Measurements from ENCODE around the gene PLA2G15. TPM values are rescaled to one million over a fixed set of nuclear protein-coding genes. Genes with fewer than 3 reads are reported as not detected.
A peak's percentile ranks its signal among the peaks of the same experiment; 100 is the strongest.

PLA2G15 gene
- total RNA-seq, 1 donor from 2014 or later: 13.6 TPM

DNA sequence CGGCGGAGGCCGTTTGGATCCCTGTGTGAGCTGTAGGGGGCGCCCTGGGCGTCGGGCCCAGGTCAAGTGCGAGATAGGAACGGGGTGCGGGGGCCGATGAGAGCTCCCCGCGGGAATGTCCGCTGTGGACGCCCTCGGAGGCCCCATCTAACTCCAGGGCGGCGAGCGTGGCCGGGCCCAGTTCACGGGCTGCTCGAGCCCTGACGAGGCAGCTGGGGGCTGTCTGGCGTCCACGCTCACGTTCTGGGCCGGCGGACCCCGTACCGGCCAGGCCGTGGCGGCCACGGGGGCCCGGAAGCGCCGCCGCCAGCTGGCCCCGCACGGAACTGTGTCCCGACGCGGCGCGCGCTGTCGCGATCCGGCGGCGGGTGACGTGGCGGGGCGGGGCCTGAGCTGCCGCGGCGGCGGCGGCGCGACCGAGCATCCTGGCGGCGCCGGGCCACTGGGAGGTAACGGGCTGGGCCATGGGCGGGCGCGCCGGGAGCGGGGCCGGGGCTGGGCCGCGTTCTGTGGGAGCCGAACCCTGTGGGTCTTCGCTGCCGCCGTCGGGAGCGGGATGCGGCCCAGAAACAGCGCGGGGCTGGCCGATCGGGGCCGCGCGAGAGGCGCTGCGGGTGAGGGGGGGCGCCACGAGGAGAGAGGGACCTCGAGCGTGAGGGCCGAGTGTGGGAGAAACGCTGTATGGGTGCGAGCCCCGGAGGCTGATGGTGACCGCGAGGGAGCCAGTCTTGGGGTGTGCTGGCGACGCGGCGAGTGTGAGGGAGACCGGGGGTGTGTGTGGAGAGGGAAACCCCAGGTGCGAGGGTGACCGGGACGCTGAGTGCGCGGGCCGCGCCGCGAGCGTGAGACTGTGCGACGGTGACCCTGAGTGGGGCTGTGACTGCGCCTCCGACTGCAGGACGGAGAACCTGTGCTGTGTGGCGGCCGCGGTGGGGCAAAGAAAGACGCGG lies 19.2 kb downstream of the PLA2G15 start, which contains the start of gene SLC7A6:
Gene SLC7A6, plus strand, starts transcription at position 399 of the 950 bp plus-strand sequence. CDS start 10,201 bp downstream, outside the sequence.
- H3K4me3 Mint-ChIP-seq: peak within 1 kb of the TSS; percentile 92
- H3K27me3 Mint-ChIP-seq (ENCODE audit: low read depth): no peaks in the 10 kb centered on the region
- H3K27ac Mint-ChIP-seq (ENCODE audit: unreplicated experiment): peak within 1 kb of the TSS; percentile 92
- TF ChIP-seq, protein P1, sequence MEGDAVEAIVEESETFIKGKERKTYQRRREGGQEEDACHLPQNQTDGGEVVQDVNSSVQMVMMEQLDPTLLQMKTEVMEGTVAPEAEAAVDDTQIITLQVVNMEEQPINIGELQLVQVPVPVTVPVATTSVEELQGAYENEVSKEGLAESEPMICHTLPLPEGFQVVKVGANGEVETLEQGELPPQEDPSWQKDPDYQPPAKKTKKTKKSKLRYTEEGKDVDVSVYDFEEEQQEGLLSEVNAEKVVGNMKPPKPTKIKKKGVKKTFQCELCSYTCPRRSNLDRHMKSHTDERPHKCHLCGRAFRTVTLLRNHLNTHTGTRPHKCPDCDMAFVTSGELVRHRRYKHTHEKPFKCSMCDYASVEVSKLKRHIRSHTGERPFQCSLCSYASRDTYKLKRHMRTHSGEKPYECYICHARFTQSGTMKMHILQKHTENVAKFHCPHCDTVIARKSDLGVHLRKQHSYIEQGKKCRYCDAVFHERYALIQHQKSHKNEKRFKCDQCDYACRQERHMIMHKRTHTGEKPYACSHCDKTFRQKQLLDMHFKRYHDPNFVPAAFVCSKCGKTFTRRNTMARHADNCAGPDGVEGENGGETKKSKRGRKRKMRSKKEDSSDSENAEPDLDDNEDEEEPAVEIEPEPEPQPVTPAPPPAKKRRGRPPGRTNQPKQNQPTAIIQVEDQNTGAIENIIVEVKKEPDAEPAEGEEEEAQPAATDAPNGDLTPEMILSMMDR (conservative IDR thresholded peaks at IDR 0.05): peak; percentile 81
- no peaks in the 10 kb centered on the region for H3K9me3 Mint-ChIP-seq
- H3K4me1 Mint-ChIP-seq: peaks cover 26% of the 10 kb centered on the region
- peak; percentile 58 for DNase-seq (ENCODE audit: low read depth, low spot score)
- H3K36me3 Mint-ChIP-seq (ENCODE audit: low read depth): no peaks in the 10 kb centered on the region

DNA sequence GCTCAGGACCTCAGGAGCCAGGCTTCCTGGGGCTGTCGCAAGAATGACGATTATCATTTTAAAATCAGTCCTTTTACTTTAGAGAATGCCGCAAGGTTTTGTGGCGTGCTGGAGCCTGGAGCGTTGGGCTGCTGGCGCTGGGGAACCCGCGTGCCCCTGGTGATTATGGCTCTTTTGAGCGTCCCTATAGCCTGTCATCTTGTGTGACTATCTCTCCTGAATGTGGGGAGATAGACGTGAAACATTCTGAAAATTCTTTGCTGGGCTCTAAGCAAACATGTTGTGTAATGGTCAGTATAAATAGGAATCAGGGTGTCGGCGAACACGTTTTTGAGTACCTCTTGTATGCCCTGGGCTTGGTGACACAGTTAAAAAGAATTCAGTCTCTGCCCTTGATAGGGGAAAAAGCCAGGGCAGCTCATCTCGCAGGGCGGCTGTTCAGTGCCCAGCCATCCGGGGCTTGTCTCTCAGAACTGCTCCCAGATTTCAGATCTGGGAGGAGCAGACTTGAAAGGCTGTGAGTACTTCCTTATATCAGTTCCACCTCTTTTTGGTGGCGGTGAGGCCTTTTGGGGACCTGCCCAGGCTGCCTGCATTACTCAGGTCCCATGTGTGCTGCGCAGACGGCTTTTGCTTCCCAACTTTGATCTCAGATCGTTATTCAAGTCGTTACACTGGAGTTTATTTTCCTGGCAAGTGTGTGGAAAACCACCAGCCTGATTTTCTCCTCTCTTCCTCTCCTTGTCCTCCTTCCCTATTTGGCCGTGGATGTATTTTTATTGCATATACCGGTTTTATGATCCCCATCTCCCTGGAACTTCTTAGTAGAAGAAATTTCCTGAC lies 20.1 kb downstream of the PLA2G15 start:
- no peak for DNase-seq (ENCODE audit: low read depth, low spot score)
- TF ChIP-seq, protein P1 (conservative IDR thresholded peaks at IDR 0.05): no peak
- peak overlapping the region; percentile 84 for H3K27ac Mint-ChIP-seq (ENCODE audit: unreplicated experiment)
- H3K9me3 Mint-ChIP-seq: no peaks in the 10 kb centered on the region
- peak overlapping the region; percentile 90 for H3K4me3 Mint-ChIP-seq
- H3K4me1 Mint-ChIP-seq: peaks cover 26% of the 10 kb centered on the region
- no peaks in the 10 kb centered on the region for H3K27me3 Mint-ChIP-seq (ENCODE audit: low read depth)
- H3K36me3 Mint-ChIP-seq (ENCODE audit: low read depth): no peaks in the 10 kb centered on the region

DNA sequence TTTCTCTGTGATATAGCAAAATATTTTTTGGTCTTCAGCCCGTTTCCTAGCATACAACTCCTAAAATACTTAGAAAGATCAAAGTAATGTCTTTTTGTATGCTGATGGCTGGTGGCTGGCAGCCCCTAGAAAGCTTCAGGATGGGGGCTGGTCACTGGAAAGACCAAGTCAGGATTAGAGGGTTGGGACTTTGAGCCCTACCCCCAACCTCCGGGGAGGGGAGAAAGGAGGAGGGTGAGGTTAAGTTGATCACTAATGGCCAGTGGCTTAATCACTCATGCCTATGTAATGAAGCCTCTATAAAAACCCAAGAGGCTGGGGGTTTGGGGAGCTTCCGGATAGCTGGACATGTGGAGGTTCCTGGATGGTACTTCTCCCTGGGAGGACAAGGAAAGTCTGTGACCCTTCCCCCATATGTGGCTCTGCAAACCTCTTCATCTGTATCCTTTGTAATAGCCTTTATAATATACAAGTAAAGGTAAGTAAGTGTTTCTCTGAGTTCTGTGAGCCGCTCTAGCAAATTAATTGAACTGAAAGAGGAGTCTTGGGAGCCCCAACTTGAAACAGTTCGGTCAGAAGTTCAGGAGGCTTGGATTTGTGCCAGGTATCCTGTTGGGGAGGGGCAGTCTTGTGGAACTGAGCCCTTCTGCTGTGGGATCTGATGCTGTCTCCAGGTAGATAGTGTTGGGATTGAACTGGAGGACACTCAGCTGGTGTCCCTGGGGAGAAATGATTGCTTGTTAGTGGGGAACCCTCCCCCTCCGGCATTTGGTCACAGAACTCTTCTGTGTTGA lies 22.6 kb downstream of the PLA2G15 start:
- no peaks in the 10 kb centered on the region for H3K9me3 Mint-ChIP-seq
- no peak for DNase-seq (ENCODE audit: low read depth, low spot score)
- no peaks in the 10 kb centered on the region for H3K36me3 Mint-ChIP-seq (ENCODE audit: low read depth)
- no peaks in the 10 kb centered on the region for H3K27me3 Mint-ChIP-seq (ENCODE audit: low read depth)
- TF ChIP-seq, protein P1 (conservative IDR thresholded peaks at IDR 0.05): no peak
- peaks cover 26% of the 10 kb centered on the region for H3K4me1 Mint-ChIP-seq
- H3K27ac Mint-ChIP-seq (ENCODE audit: unreplicated experiment): no peak overlapping the region
- H3K4me3 Mint-ChIP-seq: peak overlapping the region; percentile 41

DNA sequence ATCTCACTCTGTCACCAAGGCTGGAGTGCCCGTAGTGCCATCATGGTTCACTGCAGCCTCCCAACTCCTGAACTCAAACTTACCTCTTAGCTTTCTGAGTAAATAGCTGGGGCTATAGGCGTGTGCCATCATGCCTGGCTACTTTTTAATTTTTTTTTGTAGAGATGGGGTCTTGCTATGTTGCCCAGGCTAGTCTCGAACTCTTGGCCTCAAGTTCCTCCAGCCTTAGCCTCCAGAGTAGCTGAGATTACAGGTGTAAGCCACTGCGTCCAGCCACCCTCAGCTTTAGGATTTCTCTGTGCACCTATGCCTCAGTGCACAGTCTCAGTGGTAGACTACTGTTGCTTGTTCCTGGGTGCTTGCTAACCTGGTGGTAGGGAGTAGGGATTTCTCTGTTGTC lies 24.6 kb downstream of the PLA2G15 start:
- TF ChIP-seq, protein P1 (conservative IDR thresholded peaks at IDR 0.05): no peak
- no peaks in the 10 kb centered on the region for H3K27me3 Mint-ChIP-seq (ENCODE audit: low read depth)
- H3K4me1 Mint-ChIP-seq: peaks cover 17% of the 10 kb centered on the region
- H3K4me3 Mint-ChIP-seq: no peak overlapping the region
- no peak overlapping the region for H3K27ac Mint-ChIP-seq (ENCODE audit: unreplicated experiment)
- H3K36me3 Mint-ChIP-seq (ENCODE audit: low read depth): no peaks in the 10 kb centered on the region
- DNase-seq (ENCODE audit: low read depth, low spot score): no peak
- no peaks in the 10 kb centered on the region for H3K9me3 Mint-ChIP-seq

DNA sequence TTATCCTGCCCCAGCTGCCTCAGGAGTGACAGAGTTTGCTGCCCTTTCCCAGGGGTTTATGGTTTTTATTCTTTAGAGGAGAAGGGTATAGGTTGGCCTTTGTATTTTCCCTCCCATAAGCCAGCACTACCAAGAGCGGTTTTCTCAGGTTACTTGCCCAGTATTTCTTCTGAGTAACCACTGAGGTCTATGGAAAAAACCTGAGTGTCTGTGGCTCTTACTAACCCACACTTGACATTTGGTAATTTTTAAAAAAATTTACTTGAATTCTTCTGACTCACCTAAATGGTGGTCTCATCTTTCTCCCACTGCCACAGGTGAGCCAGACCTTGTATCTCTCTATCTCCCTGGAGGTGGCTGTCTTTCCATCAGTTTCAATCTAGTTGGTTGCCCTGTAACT lies 25.2 kb downstream of the PLA2G15 start:
- no peak for DNase-seq (ENCODE audit: low read depth, low spot score)
- no peaks in the 10 kb centered on the region for H3K27me3 Mint-ChIP-seq (ENCODE audit: low read depth)
- no peak overlapping the region for H3K27ac Mint-ChIP-seq (ENCODE audit: unreplicated experiment)
- no peaks in the 10 kb centered on the region for H3K36me3 Mint-ChIP-seq (ENCODE audit: low read depth)
- H3K9me3 Mint-ChIP-seq: no peaks in the 10 kb centered on the region
- H3K4me1 Mint-ChIP-seq: peaks cover 11% of the 10 kb centered on the region
- TF ChIP-seq, protein P1 (conservative IDR thresholded peaks at IDR 0.05): no peak
- H3K4me3 Mint-ChIP-seq: no peak overlapping the region

Data from neural crest cell (in vitro differentiated cells).